MM.1S (cell line): ENCODE data around the gene SPI1.

ENCODE experiments used
- DNase-seq: peaks from one replicate; pipeline ENCODE4 v3.0.0-alpha.2; 2015
- H2AFZ ChIP-seq: fragments of 300-600 bp; sonication (generic); 2 replicates; pipeline ENCODE4 v1.6.0; 2016; ENCODE audit warnings: antibody characterized with exemption, low read length
- H3F3A ChIP-seq: fragments of 300-600 bp; sonication (generic); 2 replicates; pipeline ENCODE4 v1.6.1; 2016; ENCODE audit warnings: mild to moderate bottlenecking, antibody characterized with exemption, low read length, moderate library complexity, mixed read lengths; ENCODE audit not compliant: insufficient read depth
- H3K27ac ChIP-seq: fragments of 300-600 bp; sonication (generic); 2 replicates; pipeline ENCODE4 v1.5.1; 2016; ENCODE audit warnings: mild to moderate bottlenecking, low read length
- H3K27me3 ChIP-seq: fragments of 300-600 bp; sonication (generic); replicated peaks from 2 replicates; pipeline ENCODE4 v1.6.0; 2016; ENCODE audit warnings: low read length; ENCODE audit not compliant: insufficient read depth
- H3K36me3 ChIP-seq: fragments of 300-600 bp; sonication (generic); replicated peaks from 2 replicates; pipeline ENCODE4 v1.6.1; 2016; ENCODE audit warnings: mild to moderate bottlenecking, low read length, mixed read lengths; ENCODE audit not compliant: insufficient read depth
- H3K4me1 ChIP-seq: fragments of 300-600 bp; sonication (generic); 2 replicates; pipeline ENCODE4 v1.6.1; 2016; ENCODE audit warnings: low read length, mixed read lengths
- H3K4me2 ChIP-seq: fragments of 300-600 bp; sonication (generic); 2 replicates; pipeline ENCODE4 v1.6.0; 2016; ENCODE audit warnings: low read depth, low read length
- H3K4me3 ChIP-seq: fragments of 300-600 bp; sonication (generic); 2 replicates; pipeline ENCODE4 v1.5.1; 2016; ENCODE audit warnings: low read length, mixed read lengths
- H3K79me2 ChIP-seq: fragments of 300-600 bp; sonication (generic); 2 replicates; pipeline ENCODE4 v1.6.1; 2016; ENCODE audit warnings: mixed run types, low read length, mixed read lengths
- H3K9ac ChIP-seq: fragments of 300-600 bp; sonication (generic); 2 replicates; pipeline ENCODE4 v1.6.1; 2016; ENCODE audit warnings: low read length, mixed read lengths
- H3K9me2 ChIP-seq: fragments of 300-600 bp; sonication (generic); replicated peaks from 2 replicates; pipeline ENCODE4 v1.6.1; 2016; ENCODE audit warnings: mild to moderate bottlenecking, low read length, mixed read lengths; ENCODE audit not compliant: insufficient read depth
- H3K9me3 ChIP-seq: fragments of 300-600 bp; sonication (generic); replicated peaks from 2 replicates; pipeline ENCODE4 v1.6.1; 2016; ENCODE audit warnings: mild to moderate bottlenecking, low read length, mixed read lengths; ENCODE audit not compliant: insufficient read depth
- H4K20me1 ChIP-seq: fragments of 300-600 bp; sonication (generic); 2 replicates; pipeline ENCODE4 v1.6.1; 2016; ENCODE audit warnings: mild to moderate bottlenecking, low read length, moderate library complexity, mixed read lengths; ENCODE audit not compliant: insufficient read depth
- EZH2 ChIP-seq: fragments of 300-600 bp; sonication (generic); optimal IDR thresholded peaks from 2 replicates; pipeline ENCODE3; 2017; ENCODE audit warnings: low read depth, mild to moderate bottlenecking, antibody characterized with exemption, low read length, mixed read lengths
- EZH2phosphoT487 ChIP-seq: fragments of 300-600 bp; sonication (generic); IDR thresholded peaks from 2 replicates; pipeline ENCODE4 v1.6.1; 2018; ENCODE audit warnings: antibody characterized with exemption, low read length
- TF ChIP-seq, protein P1 (sequence below): fragments of 300-600 bp; sonication (generic); IDR thresholded peaks from 2 replicates; pipeline ENCODE4 v1.5.1; 2016; ENCODE audit warnings: antibody characterized with exemption, low read length, mixed read lengths

SPI1 gene

DNA sequence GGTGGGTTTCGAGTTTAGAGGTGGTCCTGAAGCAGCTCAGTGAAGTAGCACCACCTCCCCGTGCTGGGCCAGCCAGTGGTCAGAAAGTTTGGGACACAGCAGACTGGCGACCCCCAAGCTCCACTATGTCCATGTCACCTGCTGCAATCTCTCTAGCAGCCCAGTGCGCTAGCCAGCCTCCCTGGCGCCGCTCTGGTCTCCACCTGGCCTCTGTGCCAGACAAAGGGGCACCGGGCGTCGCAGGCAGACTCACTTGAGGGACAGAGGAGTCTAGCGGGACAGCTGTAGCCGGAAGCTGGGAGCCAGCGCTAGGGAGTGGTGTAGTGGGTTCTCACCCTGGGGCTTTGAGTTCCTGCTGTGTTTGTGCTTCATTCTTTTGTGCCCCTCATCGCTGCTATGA is 51.3 kb downstream of the SPI1 start:
- H3K4me2 ChIP-seq = no peak overlapping the region
- TF ChIP-seq, protein P1, sequence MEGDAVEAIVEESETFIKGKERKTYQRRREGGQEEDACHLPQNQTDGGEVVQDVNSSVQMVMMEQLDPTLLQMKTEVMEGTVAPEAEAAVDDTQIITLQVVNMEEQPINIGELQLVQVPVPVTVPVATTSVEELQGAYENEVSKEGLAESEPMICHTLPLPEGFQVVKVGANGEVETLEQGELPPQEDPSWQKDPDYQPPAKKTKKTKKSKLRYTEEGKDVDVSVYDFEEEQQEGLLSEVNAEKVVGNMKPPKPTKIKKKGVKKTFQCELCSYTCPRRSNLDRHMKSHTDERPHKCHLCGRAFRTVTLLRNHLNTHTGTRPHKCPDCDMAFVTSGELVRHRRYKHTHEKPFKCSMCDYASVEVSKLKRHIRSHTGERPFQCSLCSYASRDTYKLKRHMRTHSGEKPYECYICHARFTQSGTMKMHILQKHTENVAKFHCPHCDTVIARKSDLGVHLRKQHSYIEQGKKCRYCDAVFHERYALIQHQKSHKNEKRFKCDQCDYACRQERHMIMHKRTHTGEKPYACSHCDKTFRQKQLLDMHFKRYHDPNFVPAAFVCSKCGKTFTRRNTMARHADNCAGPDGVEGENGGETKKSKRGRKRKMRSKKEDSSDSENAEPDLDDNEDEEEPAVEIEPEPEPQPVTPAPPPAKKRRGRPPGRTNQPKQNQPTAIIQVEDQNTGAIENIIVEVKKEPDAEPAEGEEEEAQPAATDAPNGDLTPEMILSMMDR = no peak
- no peak for TF ChIP-seq EZH2
- H3K27ac ChIP-seq = no peak overlapping the region
- no peaks in the 10 kb centered on the region for H3K4me1 ChIP-seq
- no peaks in the 10 kb centered on the region for H3K9me3 ChIP-seq
- H3K9ac ChIP-seq = no peak overlapping the region
- no peaks in the 10 kb centered on the region for H3K9me2 ChIP-seq
- H3K4me3 ChIP-seq = no peak overlapping the region
- no peaks in the 10 kb centered on the region for H3K36me3 ChIP-seq
- no peaks in the 10 kb centered on the region for H3F3A ChIP-seq
- H3K27me3 ChIP-seq = no peaks in the 10 kb centered on the region
- no peak overlapping the region for H2AFZ ChIP-seq
- H3K79me2 ChIP-seq = no peaks in the 10 kb centered on the region
- H4K20me1 ChIP-seq = no peaks in the 10 kb centered on the region
- DNase-seq = no peak

GRCh38 chr11:47326198-47326597 is 52.1 kb downstream of the SPI1 start:
- no peak for DNase-seq
- H3F3A ChIP-seq = no peaks in the 10 kb centered on the region
- H3K4me3 ChIP-seq = no peak overlapping the region
- no peak overlapping the region for H2AFZ ChIP-seq
- H3K9me3 ChIP-seq = no peaks in the 10 kb centered on the region
- no peaks in the 10 kb centered on the region for H4K20me1 ChIP-seq
- H3K27ac ChIP-seq = no peak overlapping the region
- no peaks in the 10 kb centered on the region for H3K79me2 ChIP-seq
- no peaks in the 10 kb centered on the region for H3K36me3 ChIP-seq
- no peak overlapping the region for H3K9ac ChIP-seq
- H3K27me3 ChIP-seq = no peaks in the 10 kb centered on the region
- H3K4me1 ChIP-seq = no peaks in the 10 kb centered on the region
- no peak overlapping the region for H3K4me2 ChIP-seq
- H3K9me2 ChIP-seq = no peaks in the 10 kb centered on the region
- TF ChIP-seq EZH2 = no peak
- TF ChIP-seq EZH2phosphoT487 = no peak
- TF ChIP-seq, protein P1 = no peak

- no peak overlapping the region for H2AFZ ChIP-seq
- H3K4me3 ChIP-seq = no peak overlapping the region
- H3K9me2 ChIP-seq = no peaks in the 10 kb centered on the region
- H3K27me3 ChIP-seq = no peaks in the 10 kb centered on the region
- DNase-seq = no peak
- no peaks in the 10 kb centered on the region for H4K20me1 ChIP-seq
- TF ChIP-seq, protein P1 = no peak
- H3K9me3 ChIP-seq = no peaks in the 10 kb centered on the region
- no peaks in the 10 kb centered on the region for H3F3A ChIP-seq
- H3K9ac ChIP-seq = no peak overlapping the region
- no peaks in the 10 kb centered on the region for H3K4me1 ChIP-seq
- no peaks in the 10 kb centered on the region for H3K79me2 ChIP-seq
- H3K36me3 ChIP-seq = no peaks in the 10 kb centered on the region
- H3K27ac ChIP-seq = no peak overlapping the region
- no peak overlapping the region for H3K4me2 ChIP-seq
These were observed 52.9 kb downstream of the SPI1 start for GRCh38 chr11:47325271-47326041.
